ENCODE results near the gene CFAP53.
"Not testable (repeated sequence)": the region's sequence is repeated elsewhere in the genome, so short reads cannot be mapped to it uniquely, and the experiment has no call there.

The CFAP53 gene

GRCh38 chr18:50298443-50299284 is 32.4 kb upstream of the CFAP53 start:
- DNase-seq (ENCODE audit: low read depth, low spot score): no peak
- TF ChIP-seq CTCF (IDR thresholded peaks at IDR 0.05; ENCODE audit: low read depth, low read length): no peak
- peak overlapping the region; percentile 42 for H3K4me3 ChIP-seq (ENCODE audit: low read depth, low read length)
- in situ Hi-C loops (cut with HindIII; ENCODE audit: low sequenced_read_pairs): no loop called here

- in situ Hi-C loops (cut with HindIII; ENCODE audit: low sequenced_read_pairs): no loop called here
- H3K4me3 ChIP-seq (ENCODE audit: low read depth, low read length): peak overlapping the region; percentile 42
- no peak for TF ChIP-seq CTCF (IDR thresholded peaks at IDR 0.05; ENCODE audit: low read depth, low read length)
- DNase-seq (ENCODE audit: low read depth, low spot score): peak; percentile 73
These were observed 31.5 kb upstream of the CFAP53 start for GRCh38 chr18:50297621-50298442.

- in situ Hi-C loops (cut with HindIII; ENCODE audit: low sequenced_read_pairs): no loop called here
- no peak for DNase-seq (ENCODE audit: low read depth, low spot score)
- no peak overlapping the region for H3K4me3 ChIP-seq (ENCODE audit: low read depth, low read length)
- no peak for TF ChIP-seq CTCF (IDR thresholded peaks at IDR 0.05; ENCODE audit: low read depth, low read length)
These were observed 26.7 kb upstream of the CFAP53 start for GRCh38 chr18:50293039-50293438.

GRCh38 chr18:50289108-50289443 is 22.8 kb upstream of the CFAP53 start:
- no peak for TF ChIP-seq CTCF (IDR thresholded peaks at IDR 0.05; ENCODE audit: low read depth, low read length)
- no peak overlapping the region for H3K4me3 ChIP-seq (ENCODE audit: low read depth, low read length)
- DNase-seq (ENCODE audit: low read depth, low spot score): no peak
- in situ Hi-C loops (cut with HindIII; ENCODE audit: low sequenced_read_pairs): no loop called here

- DNase-seq (ENCODE audit: low read depth, low spot score); in situ Hi-C loops (cut with HindIII; ENCODE audit: low sequenced_read_pairs): not testable (repeated sequence)
- peak overlapping the region; percentile 72 for H3K4me3 ChIP-seq (ENCODE audit: low read depth, low read length)
These were observed 22.2 kb upstream of the CFAP53 start for GRCh38 chr18:50288348-50289107.

- peak within 1 kb of the TSS; percentile 72 for H3K4me3 ChIP-seq (ENCODE audit: low read depth, low read length)
- DNase-seq (ENCODE audit: low read depth, low spot score): peak; percentile 100
- TF ChIP-seq CTCF (IDR thresholded peaks at IDR 0.05; ENCODE audit: low read depth, low read length): peak; percentile 54
- in situ Hi-C loops (cut with HindIII; ENCODE audit: low sequenced_read_pairs): no loop called here
These were observed 21.4 kb upstream of the CFAP53 start, which contains the start of gene CXXC1 for GRCh38 chr18:50287441-50288347. TSS of gene CXXC1 (minus strand) at chr18:50287692. CDS start at chr18:50287589, 103 bp downstream.

Data from astrocyte of the spinal cord (primary cell).